ENCODE measurements around the gene MEN1.
"Not testable (repeated sequence)": the region's sequence is repeated elsewhere in the genome, so short reads cannot be mapped to it uniquely, and the experiment has no call there.

MEN1 gene

GRCh38 chr11:64832467-64833197 lies 22.3 kb upstream of the MEN1 start:
- DNase-seq = no peak

GRCh38 chr11:64831411-64831891 lies 21.1 kb upstream of the MEN1 start:
- DNase-seq = no peak

GRCh38 chr11:64829536-64830251 lies 19.3 kb upstream of the MEN1 start:
- DNase-seq = no peak

- DNase-seq = no peak
Observed at GRCh38 chr11:64827451-64827839, 17.1 kb upstream of the MEN1 start.

- no peak for DNase-seq
Observed at GRCh38 chr11:64826578-64827450, 16.5 kb upstream of the MEN1 start.

GRCh38 chr11:64826062-64826461 lies 15.7 kb upstream of the MEN1 start:
- no peak for DNase-seq

GRCh38 chr11:64823568-64824119 lies 13.3 kb upstream of the MEN1 start:
- DNase-seq = no peak

- no peak for DNase-seq
Observed at GRCh38 chr11:64817476-64817875, 7.1 kb upstream of the MEN1 start.

- DNase-seq = not testable (repeated sequence)
Observed at GRCh38 chr11:64815433-64815832, 5.1 kb upstream of the MEN1 start.

- no peak for DNase-seq
Observed at GRCh38 chr11:64814712-64815187, 4.4 kb upstream of the MEN1 start.

GRCh38 chr11:64813826-64814225 lies 3.5 kb upstream of the MEN1 start:
- no peak for DNase-seq

- no peak for DNase-seq
Observed at GRCh38 chr11:64810891-64811272, 531 bp upstream of the MEN1 start.

GRCh38 chr11:64809781-64810241 lies 540 bp downstream of the MEN1 start:
- peak; percentile 8 for DNase-seq

GRCh38 chr11:64805481-64805880 lies 4.9 kb downstream of the MEN1 start:
- DNase-seq = no peak

- DNase-seq = no peak
Observed at GRCh38 chr11:64804346-64805210, 5.8 kb downstream of the MEN1 start.

- no peak for DNase-seq
Observed at GRCh38 chr11:64803846-64804345, 6.5 kb downstream of the MEN1 start.

GRCh38 chr11:64803158-64803845 lies 7.0 kb downstream of the MEN1 start, which contains the start of gene MAP4K2:
TSS of gene MAP4K2 (minus strand) at chr11:64803214. CDS start at chr11:64803149, 65 bp downstream.
- DNase-seq = peak; percentile 86

- no peak for DNase-seq
Observed at GRCh38 chr11:64802370-64803157, 7.8 kb downstream of the MEN1 start.

- DNase-seq = no peak
Observed at GRCh38 chr11:64801561-64802369, 8.6 kb downstream of the MEN1 start.

Data from fibroblast of skin of back (primary cell).